Stimulated activated CD4-positive, alpha-beta T cell treated with anti-CD3 and anti-CD28 coated beads, Interleukin-12 subunit alpha, Interleukin-12 subunit beta, amount 100 ng/mL, for 4 hours (primary cell): ENCODE results near the gene RNF38.

ENCODE experiments used
- DNase-seq: peaks from one replicate; pipeline ENCODE4 v3.0.0-alpha.2; 2020

The RNF38 gene

DNA sequence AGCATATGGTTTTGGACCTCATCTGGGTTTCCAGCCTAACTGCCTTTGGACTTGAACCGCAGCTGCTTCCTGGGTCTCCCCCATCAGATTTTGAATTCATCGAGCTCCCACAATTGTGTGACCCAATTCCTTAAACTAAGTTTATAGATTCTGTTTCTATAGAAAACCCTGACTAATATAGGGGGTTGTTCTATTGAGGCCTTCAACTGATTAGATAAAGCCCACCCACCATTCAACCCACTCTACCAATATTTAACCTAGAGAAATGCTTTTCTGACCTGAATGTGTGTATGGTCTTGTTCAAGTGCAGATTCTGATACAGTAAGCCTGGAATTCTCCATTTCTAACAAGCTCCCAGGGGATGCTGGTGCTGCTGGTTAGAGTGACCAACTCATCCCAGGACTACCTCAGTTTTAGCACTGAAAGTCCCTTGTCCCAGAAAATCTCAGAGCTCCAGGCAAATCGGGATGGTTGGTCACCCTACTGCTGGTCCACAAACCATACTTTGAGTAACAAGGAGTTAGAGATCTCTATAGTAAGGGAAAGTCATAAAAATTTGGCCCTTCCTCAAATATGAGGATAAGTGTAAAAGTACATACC is 110.1 kb downstream of the RNF38 start:
- DNase-seq: no peak

DNA sequence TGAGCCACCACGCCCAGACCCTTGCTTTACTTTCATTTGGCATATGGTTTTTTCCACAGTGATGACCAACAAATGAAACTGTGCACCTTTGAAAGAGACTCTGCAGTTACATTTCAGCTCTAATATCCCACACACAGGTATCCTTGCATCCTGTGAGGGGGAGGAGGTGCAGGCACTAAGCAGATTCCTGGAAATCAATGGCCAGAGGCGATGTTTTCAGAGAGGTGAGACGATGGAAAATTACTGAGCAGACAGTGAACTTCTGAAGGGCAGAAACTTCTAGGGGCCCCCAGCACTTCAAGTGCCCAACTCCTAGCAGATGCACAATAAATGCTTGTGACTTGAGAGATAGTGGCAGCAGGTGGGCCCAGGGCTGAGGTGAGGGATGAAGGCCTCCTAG is 112.0 kb downstream of the RNF38 start:
- DNase-seq: no peak
